Measurements from ENCODE around the gene TSPAN12. TPM values are rescaled to one million over a fixed set of nuclear protein-coding genes. Genes with fewer than 3 reads are reported as not detected.

TSPAN12 gene
- total and polyA plus RNA-seq, 2 donors (not counting 1 experiment from before 2014, with no cell fraction given), result 1.7 to 2.7 TPM

DNA sequence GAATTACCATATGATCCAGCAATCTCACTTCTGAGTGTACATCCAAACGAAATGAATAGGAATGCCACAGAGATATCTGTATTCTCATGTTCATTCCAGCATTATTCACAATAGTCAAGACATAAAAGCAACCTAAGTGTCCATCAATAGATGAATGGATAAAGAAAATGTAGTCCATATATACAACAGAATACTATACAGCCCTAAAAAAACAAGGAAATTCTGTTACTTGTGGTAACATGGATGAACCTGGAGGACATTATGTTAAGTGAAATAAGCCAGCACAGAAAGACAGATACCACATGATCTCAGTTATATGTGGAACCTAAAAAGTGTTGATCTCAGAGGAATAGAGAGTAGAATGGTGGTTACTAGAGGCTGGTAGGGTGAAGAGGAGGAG is 26.7 kb downstream of the TSPAN12 start:
- Histone ChIP-seq H3K27me3 (ENCODE audit: control insufficient read depth, insufficient read depth, low read length) (no peaks in the 10 kb centered on the region), H4K20me1 (ENCODE audit: control insufficient read depth, extremely low read depth, insufficient read depth, low read length) (no peaks in the 10 kb centered on the region), H3K9me3 (ENCODE audit: control insufficient read depth, insufficient read depth, low read depth, low read length) (no peaks in the 10 kb centered on the region), H3K4me3 (replicated peaks in 1 of 4; ENCODE audit: control extremely low read depth in 1 of 4, insufficient read depth in 1 of 4, low read depth in 3 of 4, low read length in 4 of 4) (no peak overlapping the region), H3K9ac (ENCODE audit: insufficient read depth, low read length) (no peak overlapping the region), H3K4me1 (ENCODE audit: control insufficient read depth, extremely low read depth, insufficient read depth, low read length) (no peaks in the 10 kb centered on the region), H3K36me3 (ENCODE audit: control insufficient read depth, insufficient read depth, low read length) (no peaks in the 10 kb centered on the region), H3K27ac (ENCODE audit: insufficient read depth, low read length) (no peak overlapping the region), H2AFZ (ENCODE audit: low read length) (no peak overlapping the region), H3K79me2 (ENCODE audit: control insufficient read depth, insufficient read depth, low read length) (no peaks in the 10 kb centered on the region), H3K4me2 (ENCODE audit: extremely low read depth, insufficient read depth, low read length) (no peak overlapping the region)
- no peak for TF ChIP-seq EZH2 (IDR thresholded peaks at IDR 0.05; ENCODE audit: low read length, missing control alignments)
- TF ChIP-seq, protein P1, sequence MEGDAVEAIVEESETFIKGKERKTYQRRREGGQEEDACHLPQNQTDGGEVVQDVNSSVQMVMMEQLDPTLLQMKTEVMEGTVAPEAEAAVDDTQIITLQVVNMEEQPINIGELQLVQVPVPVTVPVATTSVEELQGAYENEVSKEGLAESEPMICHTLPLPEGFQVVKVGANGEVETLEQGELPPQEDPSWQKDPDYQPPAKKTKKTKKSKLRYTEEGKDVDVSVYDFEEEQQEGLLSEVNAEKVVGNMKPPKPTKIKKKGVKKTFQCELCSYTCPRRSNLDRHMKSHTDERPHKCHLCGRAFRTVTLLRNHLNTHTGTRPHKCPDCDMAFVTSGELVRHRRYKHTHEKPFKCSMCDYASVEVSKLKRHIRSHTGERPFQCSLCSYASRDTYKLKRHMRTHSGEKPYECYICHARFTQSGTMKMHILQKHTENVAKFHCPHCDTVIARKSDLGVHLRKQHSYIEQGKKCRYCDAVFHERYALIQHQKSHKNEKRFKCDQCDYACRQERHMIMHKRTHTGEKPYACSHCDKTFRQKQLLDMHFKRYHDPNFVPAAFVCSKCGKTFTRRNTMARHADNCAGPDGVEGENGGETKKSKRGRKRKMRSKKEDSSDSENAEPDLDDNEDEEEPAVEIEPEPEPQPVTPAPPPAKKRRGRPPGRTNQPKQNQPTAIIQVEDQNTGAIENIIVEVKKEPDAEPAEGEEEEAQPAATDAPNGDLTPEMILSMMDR (conservative IDR thresholded peaks at IDR 0.05 in 1 of 2, IDR thresholded peaks at IDR 0.05 in 1 of 2; ENCODE audit: low read depth in 1 of 2, low read length in 2 of 2), result no peak
- DNase-seq (ENCODE audit: low read depth in 2 of 2), result no peak

DNA sequence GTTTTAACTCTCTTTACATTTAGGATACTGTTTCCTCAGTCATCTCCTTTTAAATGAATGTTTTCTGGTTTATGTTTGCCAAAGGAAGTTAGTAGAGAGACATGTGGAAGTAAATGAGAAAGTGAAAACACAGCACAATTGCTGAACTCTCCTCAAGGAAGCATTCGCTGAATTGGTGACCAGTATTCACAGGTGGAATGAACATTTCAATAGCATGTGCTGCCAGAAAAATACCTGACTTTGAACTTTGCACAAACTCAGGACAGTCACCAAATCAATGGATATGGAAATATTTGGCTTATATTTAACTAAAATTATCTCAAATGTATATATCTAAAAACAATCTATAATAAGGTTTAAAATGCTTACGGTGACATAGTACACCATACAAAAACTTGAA is 28.5 kb downstream of the TSPAN12 start:
- Histone ChIP-seq H4K20me1 (ENCODE audit: control insufficient read depth, extremely low read depth, insufficient read depth, low read length) (no peaks in the 10 kb centered on the region), H3K4me1 (ENCODE audit: control insufficient read depth, extremely low read depth, insufficient read depth, low read length) (no peaks in the 10 kb centered on the region), H3K27ac (ENCODE audit: insufficient read depth, low read length) (no peak overlapping the region), H3K9me3 (ENCODE audit: control insufficient read depth, insufficient read depth, low read depth, low read length) (no peaks in the 10 kb centered on the region), H3K4me3 (replicated peaks in 1 of 4; ENCODE audit: control extremely low read depth in 1 of 4, insufficient read depth in 1 of 4, low read depth in 3 of 4, low read length in 4 of 4) (no peak overlapping the region), H3K79me2 (ENCODE audit: control insufficient read depth, insufficient read depth, low read length) (no peaks in the 10 kb centered on the region), H3K27me3 (ENCODE audit: control insufficient read depth, insufficient read depth, low read length) (no peaks in the 10 kb centered on the region), H2AFZ (ENCODE audit: low read length) (no peak overlapping the region), H3K9ac (ENCODE audit: insufficient read depth, low read length) (no peak overlapping the region), H3K4me2 (ENCODE audit: extremely low read depth, insufficient read depth, low read length) (no peak overlapping the region), H3K36me3 (ENCODE audit: control insufficient read depth, insufficient read depth, low read length) (no peaks in the 10 kb centered on the region)
- TF ChIP-seq EZH2 (IDR thresholded peaks at IDR 0.05; ENCODE audit: low read length, missing control alignments), result no peak
- TF ChIP-seq, protein P1 (conservative IDR thresholded peaks at IDR 0.05 in 1 of 2, IDR thresholded peaks at IDR 0.05 in 1 of 2; ENCODE audit: low read depth in 1 of 2, low read length in 2 of 2), result no peak
- DNase-seq (ENCODE audit: low read depth in 2 of 2), result no peak

DNA sequence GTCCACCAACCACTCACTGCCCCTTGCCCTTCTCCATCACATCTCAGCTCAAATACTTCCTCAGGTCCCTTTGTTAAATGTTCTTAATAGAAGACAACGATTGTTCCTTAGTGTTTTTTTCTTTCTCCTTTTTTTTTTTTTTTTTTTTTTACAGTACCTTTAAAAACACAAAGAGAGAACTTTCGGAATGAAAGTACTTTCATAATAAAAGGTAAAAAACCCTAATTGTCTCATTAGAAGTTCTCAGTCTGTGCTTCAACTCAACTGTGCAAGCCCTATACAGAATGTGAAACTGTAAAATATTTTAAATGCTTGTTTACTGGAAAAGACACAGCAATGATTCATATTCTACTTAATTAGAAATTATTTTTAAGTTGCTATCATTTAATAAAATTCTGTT is 29.4 kb downstream of the TSPAN12 start:
- TF ChIP-seq EZH2 (IDR thresholded peaks at IDR 0.05; ENCODE audit: low read length, missing control alignments), result no peak
- TF ChIP-seq, protein P1 (conservative IDR thresholded peaks at IDR 0.05 in 1 of 2, IDR thresholded peaks at IDR 0.05 in 1 of 2; ENCODE audit: low read depth in 1 of 2, low read length in 2 of 2), result no peak
- H3K4me2 ChIP-seq (ENCODE audit: extremely low read depth, insufficient read depth, low read length), result no peak overlapping the region
- H3K4me3 ChIP-seq (replicated peaks in 1 of 4; ENCODE audit: control extremely low read depth in 1 of 4, insufficient read depth in 1 of 4, low read depth in 3 of 4, low read length in 4 of 4), result no peak overlapping the region
- DNase-seq (ENCODE audit: low read depth in 2 of 2), result no peak
- no peaks in the 10 kb centered on the region for H3K9me3 ChIP-seq (ENCODE audit: control insufficient read depth, insufficient read depth, low read depth, low read length)
- no peaks in the 10 kb centered on the region for H3K79me2 ChIP-seq (ENCODE audit: control insufficient read depth, insufficient read depth, low read length)
- H3K9ac ChIP-seq (ENCODE audit: insufficient read depth, low read length), result no peak overlapping the region
- H4K20me1 ChIP-seq (ENCODE audit: control insufficient read depth, extremely low read depth, insufficient read depth, low read length), result no peaks in the 10 kb centered on the region
- no peaks in the 10 kb centered on the region for H3K27me3 ChIP-seq (ENCODE audit: control insufficient read depth, insufficient read depth, low read length)
- no peaks in the 10 kb centered on the region for H3K4me1 ChIP-seq (ENCODE audit: control insufficient read depth, extremely low read depth, insufficient read depth, low read length)
- H3K36me3 ChIP-seq (ENCODE audit: control insufficient read depth, insufficient read depth, low read length), result no peaks in the 10 kb centered on the region
- no peak overlapping the region for H3K27ac ChIP-seq (ENCODE audit: insufficient read depth, low read length)
- H2AFZ ChIP-seq (ENCODE audit: low read length), result no peak overlapping the region
